ENCODE measurements around the gene LAMP2. TPM values are rescaled to one million over a fixed set of nuclear protein-coding genes. Genes with fewer than 3 reads are reported as not detected.

LAMP2 gene
- total and polyA plus RNA-seq, 2 donors (not counting 3 experiments of a cell fraction or from before 2014, with no cell fraction given), result 108 to 135 TPM

DNA sequence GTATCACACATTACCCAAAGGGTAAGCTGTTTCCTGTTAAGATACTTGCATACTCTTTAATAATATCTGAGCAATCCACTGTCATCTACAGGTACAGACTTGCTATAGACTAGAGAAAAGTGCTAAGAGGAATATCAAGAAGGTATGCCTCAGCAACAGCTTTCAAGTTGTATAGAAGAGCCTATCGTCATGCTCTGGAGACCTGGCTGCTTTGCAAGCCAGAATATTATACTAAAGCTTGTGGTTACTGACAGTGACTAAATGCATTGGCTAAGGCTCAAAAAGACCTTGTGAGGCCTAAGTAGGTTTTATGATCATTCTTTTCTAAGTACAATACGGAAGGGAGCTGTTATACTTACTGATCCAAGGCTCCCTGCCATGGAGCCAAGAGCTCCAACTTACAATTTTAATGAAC is 11.3 kb downstream of the LAMP2 start:
- Histone ChIP-seq H3K4me3 (replicated peaks in 1 of 3; ENCODE audit: insufficient read depth in 1 of 3, low read depth in 1 of 3, low read length in 3 of 3) (no peak overlapping the region), H3K9ac (replicated peaks; ENCODE audit: extremely low read depth, insufficient read depth, low read length) (no peak overlapping the region), H3K4me1 (ENCODE audit: control insufficient read depth, extremely low read depth, insufficient read depth, low read length) (peaks cover 12% of the 10 kb centered on the region), H3K36me3 (ENCODE audit: control insufficient read depth in 2 of 2, extremely low read depth in 1 of 2, insufficient read depth in 2 of 2, low read length in 2 of 2) (peaks cover 0 to 2% of the 10 kb centered on the region in 2 experiments), H3K79me2 (ENCODE audit: control insufficient read depth, insufficient read depth, low read length) (peaks cover 45% of the 10 kb centered on the region), H2AFZ (ENCODE audit: low read depth, low read length) (no peak overlapping the region), H3K9me1 (replicated peaks; ENCODE audit: control insufficient read depth, extremely low read depth, insufficient read depth, low read length) (no peaks in the 10 kb centered on the region), H3K9me3 (replicated peaks; ENCODE audit: control insufficient read depth, insufficient read depth, low read length) (no peaks in the 10 kb centered on the region), H4K20me1 (replicated peaks; ENCODE audit: control insufficient read depth, extremely low read depth, insufficient read depth, low read length) (no peaks in the 10 kb centered on the region), H3K27ac (ENCODE audit: insufficient read depth, low read depth, low read length) (no peak overlapping the region), H3K27me3 (ENCODE audit: control insufficient read depth in 2 of 2, insufficient read depth in 2 of 2, low read length in 2 of 2) (no peaks in the 10 kb centered on the region), H3K4me2 (ENCODE audit: insufficient read depth, low read length) (no peak overlapping the region)
- dilution Hi-C loops (cut with MboI; ENCODE audit: extremely low pct_ligation_motif_present, low sequenced_read_pairs) (no loop called here), intact Hi-C loops (cut with micrococcal nuclease) (no loop called here)
- TF ChIP-seq, protein P1, sequence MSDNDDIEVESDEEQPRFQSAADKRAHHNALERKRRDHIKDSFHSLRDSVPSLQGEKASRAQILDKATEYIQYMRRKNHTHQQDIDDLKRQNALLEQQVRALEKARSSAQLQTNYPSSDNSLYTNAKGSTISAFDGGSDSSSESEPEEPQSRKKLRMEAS (IDR thresholded peaks at IDR 0.05; ENCODE audit: insufficient read depth, insufficient read length), result no peak
- TF ChIP-seq POLR2A (IDR thresholded peaks at IDR 0.05; ENCODE audit: low read depth, low read length), result no peak
- TF ChIP-seq MYC (IDR thresholded peaks at IDR 0.05; ENCODE audit: low read depth, low read length), result no peak
- no peak for TF ChIP-seq POLR2AphosphoS5 (IDR thresholded peaks at IDR 0.05; ENCODE audit: insufficient read depth, low read depth, low read length)
- TF ChIP-seq FOS (IDR thresholded peaks at IDR 0.05; ENCODE audit: borderline replicate concordance, insufficient read depth, low read length), result no peak
- TF ChIP-seq, protein P2, sequence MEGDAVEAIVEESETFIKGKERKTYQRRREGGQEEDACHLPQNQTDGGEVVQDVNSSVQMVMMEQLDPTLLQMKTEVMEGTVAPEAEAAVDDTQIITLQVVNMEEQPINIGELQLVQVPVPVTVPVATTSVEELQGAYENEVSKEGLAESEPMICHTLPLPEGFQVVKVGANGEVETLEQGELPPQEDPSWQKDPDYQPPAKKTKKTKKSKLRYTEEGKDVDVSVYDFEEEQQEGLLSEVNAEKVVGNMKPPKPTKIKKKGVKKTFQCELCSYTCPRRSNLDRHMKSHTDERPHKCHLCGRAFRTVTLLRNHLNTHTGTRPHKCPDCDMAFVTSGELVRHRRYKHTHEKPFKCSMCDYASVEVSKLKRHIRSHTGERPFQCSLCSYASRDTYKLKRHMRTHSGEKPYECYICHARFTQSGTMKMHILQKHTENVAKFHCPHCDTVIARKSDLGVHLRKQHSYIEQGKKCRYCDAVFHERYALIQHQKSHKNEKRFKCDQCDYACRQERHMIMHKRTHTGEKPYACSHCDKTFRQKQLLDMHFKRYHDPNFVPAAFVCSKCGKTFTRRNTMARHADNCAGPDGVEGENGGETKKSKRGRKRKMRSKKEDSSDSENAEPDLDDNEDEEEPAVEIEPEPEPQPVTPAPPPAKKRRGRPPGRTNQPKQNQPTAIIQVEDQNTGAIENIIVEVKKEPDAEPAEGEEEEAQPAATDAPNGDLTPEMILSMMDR (IDR thresholded peaks at IDR 0.05; ENCODE audit: extremely low read depth in 1 of 2, insufficient read depth in 1 of 2, low read depth in 1 of 2, low read length in 2 of 2), result no peak
- no peak for TF ChIP-seq EZH2 (IDR thresholded peaks at IDR 0.05; ENCODE audit: borderline replicate concordance, low read depth, low read length, severe bottlenecking)
- TF ChIP-seq JUN (IDR thresholded peaks at IDR 0.05; ENCODE audit: borderline replicate concordance, insufficient read depth, insufficient read length, low read depth), result no peak
- TF ChIP-seq GATA2 (IDR thresholded peaks at IDR 0.05; ENCODE audit: insufficient read depth, insufficient read length, low read depth, low read length), result no peak
- BruUV-seq (replicated peaks), result no TSS peak
- FAIRE-seq (no peak), DNase-seq (ENCODE audit: low read depth, low spot score) (no peak)
- ChIA-PET CTCF (interaction anchor here (0.7 to 1.9 kb wide), 4 partner anchors 16 to 76 kb away, joined by 3 to 4 read pairs (median 4); no protein-coding TSS in a partner anchor), POLR2A (interaction anchor here (0.6 kb wide), 1 partner anchor 9 kb away, joined by 4 read pairs; no protein-coding TSS in a partner anchor)

Data from endothelial cell of umbilical vein (primary cell).